K562 (cell line): ENCODE results near the gene SPRED2. TPM values are rescaled to one million over a fixed set of nuclear protein-coding genes. Genes with fewer than 3 reads are reported as not detected.

Experiments used
- CBX3 ChIP-seq, 2 experiments: IDR thresholded peaks; 1 replicate in 1 of 2; 2 replicates in 1 of 2; pipeline ENCODE4 v1.6.1; 2012; ENCODE audit warnings: inconsistent platforms in 2 of 2, low read length in 2 of 2, borderline replicate concordance in 1 of 2, control low read depth in 1 of 2
- CREM ChIP-seq: IDR thresholded peaks from 2 replicates; pipeline ENCODE4 v1.6.1; 2014; ENCODE audit warnings: antibody characterized with exemption, low read depth
- FOXK1 ChIP-seq: sonication (generic); formaldehyde crosslinking; IDR thresholded peaks from 2 replicates; pipeline ENCODE4 v1.8.0; 2022; ENCODE audit warnings: missing genetic modification reagents, mild to moderate bottlenecking, borderline replicate concordance
- HMG20A ChIP-seq: fragments of 450-650 bp; formaldehyde crosslinking; conservative IDR thresholded peaks from 2 replicates; pipeline ENCODE4 v1.4.0; 2020; ENCODE audit warnings: mild to moderate bottlenecking, mixed read lengths
- HMGN3 ChIP-seq: IDR thresholded peaks from 2 replicates; pipeline ENCODE4 v1.6.1; 2011; ENCODE audit warnings: borderline replicate concordance, low read depth, mild to moderate bottlenecking, mixed read lengths, low read length; ENCODE audit not compliant: insufficient read length; ENCODE audit errors: extremely low read depth
- NFYB ChIP-seq: IDR thresholded peaks from 2 replicates; pipeline ENCODE4 v1.6.1; 2011; ENCODE audit warnings: mild to moderate bottlenecking, moderate library complexity; ENCODE audit not compliant: insufficient read length; ENCODE audit errors: extremely low read depth
- PML ChIP-seq: IDR thresholded peaks from 2 replicates; pipeline ENCODE4 v1.6.1; 2012; ENCODE audit warnings: low read length, inconsistent platforms
- POLR2A ChIP-seq: fragments of 450-650 bp; conservative IDR thresholded peaks from 2 replicates; pipeline ENCODE4 v1.6.1; 2016
- RBFOX2 ChIP-seq: fragments of 200-400 bp; formaldehyde crosslinking; IDR thresholded peaks from 2 replicates; pipeline ENCODE4 v1.6.1; 2017; ENCODE audit warnings: low read depth, mild to moderate bottlenecking, low read length, moderate library complexity
- SAP30 ChIP-seq: fragments of 200-600 bp; sonication (generic); IDR thresholded peaks from 2 replicates; pipeline ENCODE4 v1.6.1; 2012; ENCODE audit warnings: borderline replicate concordance, low read depth, mild to moderate bottlenecking, moderate library complexity, low read length, control low read depth, inconsistent platforms; ENCODE audit not compliant: insufficient read depth, poor library complexity, severe bottlenecking
- polyA plus RNA-seq, 8 experiments: library from polyadenylated mRNA; depleted of rRNA in 4 of 8; stranded (reverse) in 5 of 8; unstranded in 3 of 8; fragments of >200 nt; fragmentation: Nextera tagmentation in 2 of 8; fragmentation: Illumina TruSeq in 1 of 8; extraction: Ambion mirVana in 2 of 8; extraction: Trizol in 1 of 8; gene quantifications; 2 replicates each; pipeline versions ENCODE4 v1.2.1 to v1.2.3, GENCODE V29; 2011 to 2014; ENCODE audit warnings: inconsistent platforms in 1 of 8, missing spikeins in 1 of 8
- total RNA-seq, 7 experiments: library from RNA; depleted of rRNA in 6 of 7; stranded (reverse); fragments of >200 nt in 6 of 7; fragmentation: Illumina TruSeq in 2 of 7; extraction: Trizol in 2 of 7; gene quantifications; 2 replicates each; pipeline versions ENCODE4 v1.2.1 to v1.2.3, GENCODE V29; 2011 to 2021; ENCODE audit warnings: low replicate concordance in 1 of 7
- TF ChIP-seq, protein P1 (sequence below): sonication (generic); formaldehyde crosslinking; IDR thresholded peaks from 2 replicates; pipeline ENCODE4 v1.8.0; 2022; ENCODE audit warnings: missing genetic modification reagents, mild to moderate bottlenecking, borderline replicate concordance

Gene SPRED2
- total and polyA plus RNA-seq, 9 of the 15 experiments (the other 6 are each of a cell fraction or from before 2014, with no cell fraction given), result 4.6 to 50.8 (median 14.1) TPM

DNA sequence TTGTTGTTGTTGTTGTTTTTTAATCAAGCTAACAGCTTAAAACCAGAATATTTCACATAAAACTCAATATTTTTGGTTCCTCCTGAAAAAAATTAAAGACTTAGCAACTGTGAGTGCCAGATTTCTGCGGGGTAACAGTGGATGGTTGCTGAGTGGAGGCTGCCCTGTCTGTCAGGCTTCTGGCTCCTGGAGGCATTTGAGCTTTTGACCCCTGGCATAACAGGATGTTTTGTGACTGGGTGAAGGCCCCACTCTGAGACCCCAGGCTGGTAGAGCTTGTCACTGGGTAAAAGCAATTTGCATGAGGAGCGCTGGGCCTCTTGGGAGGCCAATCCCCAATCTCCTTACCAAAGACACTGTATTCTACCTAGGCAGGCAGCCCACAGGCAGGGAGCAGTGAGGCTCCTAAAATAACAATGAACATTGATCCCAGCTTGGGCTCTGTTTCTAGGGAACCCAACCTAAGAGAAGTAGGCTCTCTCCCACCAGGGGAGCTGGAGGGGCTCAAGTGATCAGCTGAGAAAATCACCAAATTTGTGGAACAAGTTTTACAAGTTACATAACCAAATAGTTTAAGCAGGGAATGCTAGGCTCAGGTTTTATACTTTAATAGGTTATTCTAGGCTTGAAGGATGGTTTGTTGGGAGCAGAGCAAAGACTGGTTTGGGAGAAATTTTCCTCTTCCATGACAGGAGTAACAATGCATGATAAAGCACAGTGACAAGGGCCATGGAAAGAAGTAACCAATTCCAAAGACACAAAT is 5.9 kb upstream of the SPRED2 start (continued):
- no peak for TF ChIP-seq HMGN3
- TF ChIP-seq FOXK1 (CRISPR knock-in tag), result no peak
- TF ChIP-seq RBFOX2, result 0 out of 2 replicates have a peak, but pooled peaks have one; percentile 9
- peak; percentile 63; the same call in 1 of the 2 replicates for TF ChIP-seq POLR2A
- TF ChIP-seq HMG20A (CRISPR knock-in tag), result no peak
- peak; percentile 51; the same call in 1 of the 2 replicates for TF ChIP-seq PML
- TF ChIP-seq NFYB, result no peak
- TF ChIP-seq, protein P1, sequence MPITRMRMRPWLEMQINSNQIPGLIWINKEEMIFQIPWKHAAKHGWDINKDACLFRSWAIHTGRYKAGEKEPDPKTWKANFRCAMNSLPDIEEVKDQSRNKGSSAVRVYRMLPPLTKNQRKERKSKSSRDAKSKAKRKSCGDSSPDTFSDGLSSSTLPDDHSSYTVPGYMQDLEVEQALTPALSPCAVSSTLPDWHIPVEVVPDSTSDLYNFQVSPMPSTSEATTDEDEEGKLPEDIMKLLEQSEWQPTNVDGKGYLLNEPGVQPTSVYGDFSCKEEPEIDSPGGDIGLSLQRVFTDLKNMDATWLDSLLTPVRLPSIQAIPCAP (CRISPR knock-in tag), result no peak
- no peak for TF ChIP-seq SAP30
- TF ChIP-seq CREM, result no peak
- no peak for TF ChIP-seq CBX3 (IDR thresholded peaks at IDR 0.05; ENCODE audit: borderline replicate concordance in 1 of 2, low read length in 2 of 2)
